Common myeloid progenitor, CD34-positive (primary cell): ENCODE data around the gene TICAM1. TPM values are rescaled to one million over a fixed set of nuclear protein-coding genes. Genes with fewer than 3 reads are reported as not detected.

Source experiments
- CTCF ChIA-PET: fragments of 350-600 bp; sonication (Branson Sonifier 250); formaldehyde crosslinking; loops from one replicate; lab custom pipeline; 2021; ENCODE audit warnings: antibody characterized with exemption; lab: Charles Lee
- POLR2A ChIA-PET: fragments of 350-600 bp; sonication (Branson Sonifier 250); formaldehyde crosslinking; loops from one replicate; lab custom pipeline; 2021; ENCODE audit warnings: antibody characterized with exemption; lab: Charles Lee
- DNase-seq, 3 donors: peaks; one replicate each; pipeline versions ENCODE4 v3.0.0 to v3.0.0-alpha.2; 2013
- H3K27ac ChIP-seq, 2 experiments: 1 replicate in 1 of 2; 2 replicates in 1 of 2; pipeline ENCODE4 v1.7.0; 2013; ENCODE audit warnings: inconsistent platforms in 2 of 2, low read length in 2 of 2, mild to moderate bottlenecking in 2 of 2, low read depth in 1 of 2, moderate library complexity in 1 of 2; ENCODE audit not compliant: severe bottlenecking in 2 of 2, insufficient read depth in 1 of 2, poor library complexity in 1 of 2
- H3K27me3 ChIP-seq, 5 experiments: replicated peaks in 2 of 5; 1 replicate in 3 of 5; 2 replicates in 2 of 5; pipeline versions ENCODE4 v1.6.1 to v1.7.0; 2013; ENCODE audit warnings: low read length in 4 of 5, mild to moderate bottlenecking in 2 of 5, moderate library complexity in 2 of 5, inconsistent platforms in 1 of 5; ENCODE audit not compliant: insufficient read depth in 5 of 5, control insufficient read depth in 4 of 5
- H3K36me3 ChIP-seq, 4 experiments: 1 replicate in 2 of 4; 2 replicates in 2 of 4; pipeline versions ENCODE4 v1.6.1 to v1.7.0; 2013; ENCODE audit warnings: low read length in 3 of 4, control low read depth in 1 of 4, mild to moderate bottlenecking in 1 of 4; ENCODE audit not compliant: control insufficient read depth in 4 of 4, insufficient read depth in 4 of 4
- H3K4me1 ChIP-seq, 4 experiments: 1 replicate in 3 of 4; 2 replicates in 1 of 4; pipeline versions ENCODE4 v1.6.1 to v1.7.1; 2013; ENCODE audit warnings: low read length in 3 of 4, mild to moderate bottlenecking in 3 of 4, control low read depth in 1 of 4, inconsistent platforms in 1 of 4, moderate library complexity in 1 of 4; ENCODE audit not compliant: control insufficient read depth in 4 of 4, insufficient read depth in 4 of 4; ENCODE audit errors: control extremely low read depth in 1 of 4
- H3K4me3 ChIP-seq, 7 experiments: 1 replicate in 4 of 7; 2 replicates in 3 of 7; pipeline versions ENCODE4 v1.5.1 to v1.7.0; 2013; ENCODE audit warnings: mild to moderate bottlenecking in 7 of 7, low read length in 6 of 7, moderate library complexity in 6 of 7, inconsistent platforms in 2 of 7, low read depth in 2 of 7, control low read depth in 1 of 7; ENCODE audit not compliant: insufficient read depth in 4 of 7, control insufficient read depth in 1 of 7; ENCODE audit errors: extremely low read depth in 1 of 7
- H3K9me3 ChIP-seq, 5 experiments: 1 replicate in 4 of 5; 2 replicates in 1 of 5; pipeline versions ENCODE4 v1.6.1 to v1.7.1; 2013; ENCODE audit warnings: low read length in 4 of 5, mild to moderate bottlenecking in 2 of 5, inconsistent platforms in 1 of 5, low read depth in 1 of 5, moderate library complexity in 1 of 5; ENCODE audit not compliant: control insufficient read depth in 4 of 5, insufficient read depth in 2 of 5; ENCODE audit errors: control extremely low read depth in 1 of 5
- WGBS: methylation state at CpG from one replicate; pipeline ENCODE4 v1.1.5; 2013; ENCODE audit not compliant: insufficient coverage; 5-methylcytosine and 5-hydroxymethylcytosine counted together
- polyA plus RNA-seq: library from polyadenylated mRNA; unstranded; fragments of 120-200 nt; gene quantifications from one replicate; pipeline ENCODE4 v1.2.1, GENCODE V29; 2013

The TICAM1 gene
- 15.2 TPM for polyA plus RNA-seq

GRCh38 chr19:4831304-4831978, at the start of gene TICAM1:
Gene TICAM1, minus strand, starts transcription at chr19:4831712. Its CDS starts 13,335 bp downstream, at chr19:4818377.
- no peaks in the 10 kb centered on the region for H3K36me3 ChIP-seq
- H3K27me3 ChIP-seq, result no peaks in the 10 kb centered on the region
- peaks cover 0 to 19% (median 14%) of the 10 kb centered on the region in 4 experiments for H3K4me1 ChIP-seq
- H3K27ac ChIP-seq, result peak within 1 kb of the TSS in 1 of 2 experiments; percentile 79
- CTCF ChIA-PET, result interaction anchor here (0.9 to 7.5 kb wide), 5 partner anchors 16 to 27 kb away, joined by 3 to 73 read pairs (median 5); no protein-coding TSS in a partner anchor
- peak within 1 kb of the TSS; percentile 64 to 96 (median 88) for H3K4me3 ChIP-seq
- peak; percentile 78 to 88 (median 88) for DNase-seq
- POLR2A ChIA-PET, result interaction anchor here (0.5 to 0.6 kb wide), 3 partner anchors 10 to 146 kb away, joined by 3 read pairs; no protein-coding TSS in a partner anchor
- no peaks in the 10 kb centered on the region for H3K9me3 ChIP-seq
- 0% methylated on average over 36 of the region's 52 CpGs for WGBS

- Histone ChIP-seq H3K9me3 (no peaks in the 10 kb centered on the region), H3K4me3 (peak overlapping the region in 1 of 7 experiments; percentile 55), H3K27me3 (no peaks in the 10 kb centered on the region), H3K27ac (no peak overlapping the region), H3K36me3 (no peaks in the 10 kb centered on the region), H3K4me1 (peaks cover 2 to 20% (median 19%) of the 10 kb centered on the region in 4 experiments)
- ChIA-PET POLR2A (no interaction called here), CTCF (interaction anchor here (0.6 to 1.4 kb wide), 2 partner anchors 10 to 54 kb away, joined by 3 to 6 read pairs; no protein-coding TSS in a partner anchor)
- DNase-seq, result no peak
- 95% methylated on average over 10 of the region's 11 CpGs for WGBS
Measured at GRCh38 chr19:4879041-4879440, 47.5 kb upstream of the TICAM1 start.

- peak overlapping the region in 1 of 2 experiments; percentile 25 for H3K27ac ChIP-seq
- no peaks in the 10 kb centered on the region for H3K36me3 ChIP-seq
- ChIA-PET POLR2A (no interaction called here), CTCF (interaction anchor here (1.0 to 1.5 kb wide), 3 partner anchors 9 to 33 kb away, joined by 3 to 6 read pairs (median 4); no protein-coding TSS in a partner anchor)
- WGBS, result 5% methylated on average over 16 of the region's 23 CpGs
- DNase-seq, result peak in 2 of 3 donors; percentile 57 to 64
- no peaks in the 10 kb centered on the region for H3K9me3 ChIP-seq
- no peaks in the 10 kb centered on the region for H3K27me3 ChIP-seq
- peak overlapping the region in 4 of 7 experiments; percentile 40 to 57 (median 49) for H3K4me3 ChIP-seq
- peaks cover 2 to 20% (median 19%) of the 10 kb centered on the region in 4 experiments for H3K4me1 ChIP-seq
Measured at GRCh38 chr19:4878491-4878968, 47.0 kb upstream of the TICAM1 start.

- ChIA-PET CTCF (interaction anchor here (1.0 to 1.5 kb wide), 2 partner anchors 9 to 33 kb away, joined by 3 to 4 read pairs; no protein-coding TSS in a partner anchor), POLR2A (interaction anchor here (0.6 kb wide), 1 partner anchor 28 kb away, joined by 4 read pairs; no protein-coding TSS in a partner anchor)
- 77% methylated on average over 23 of the region's 30 CpGs for WGBS
- H3K4me1 ChIP-seq, result peaks cover 2 to 20% (median 19%) of the 10 kb centered on the region in 4 experiments
- DNase-seq, result peak in 2 of 3 donors; percentile 28 to 40
- peak overlapping the region in 3 of 7 experiments; percentile 43 to 57 (median 55) for H3K4me3 ChIP-seq
- no peaks in the 10 kb centered on the region for H3K27me3 ChIP-seq
- no peaks in the 10 kb centered on the region for H3K36me3 ChIP-seq
- H3K27ac ChIP-seq, result peak overlapping the region in 1 of 2 experiments; percentile 25
- H3K9me3 ChIP-seq, result no peaks in the 10 kb centered on the region
Measured at GRCh38 chr19:4877753-4878490, 46.4 kb upstream of the TICAM1 start.

DNA sequence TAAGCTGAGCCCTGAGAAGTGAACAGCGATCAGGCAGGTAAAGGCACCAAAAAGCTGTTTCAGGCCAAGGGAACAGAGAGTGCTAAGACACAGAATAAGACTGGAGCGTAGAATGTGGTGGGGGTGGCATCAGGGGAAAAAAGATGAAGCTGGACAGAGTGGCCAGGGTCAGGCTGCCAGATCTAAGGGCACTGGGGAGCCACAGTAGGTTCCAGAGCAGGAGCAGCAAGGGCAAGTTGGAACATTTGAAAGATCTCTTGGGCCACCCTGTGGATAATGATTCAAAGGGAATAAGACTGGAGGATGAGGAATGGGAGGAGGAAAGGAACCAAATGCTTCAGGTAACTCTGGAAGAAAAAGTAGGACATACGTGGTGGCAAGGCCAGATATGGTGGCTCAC, 42.4 kb upstream of the TICAM1 start:
- Histone ChIP-seq H3K9me3 (no peaks in the 10 kb centered on the region), H3K4me1 (peaks cover 0 to 27% (median 20%) of the 10 kb centered on the region in 4 experiments), H3K36me3 (no peaks in the 10 kb centered on the region), H3K27ac (no peak overlapping the region), H3K4me3 (no peak overlapping the region), H3K27me3 (no peaks in the 10 kb centered on the region)
- 96% methylated on average over 2 of the region's 3 CpGs for WGBS
- DNase-seq, result no peak
- POLR2A ChIA-PET, result no interaction called here
- CTCF ChIA-PET, result interaction anchor here (0.6 to 6.6 kb wide), 9 partner anchors 31 to 159 kb away, joined by 3 to 78 read pairs (median 4); no protein-coding TSS in a partner anchor

DNA sequence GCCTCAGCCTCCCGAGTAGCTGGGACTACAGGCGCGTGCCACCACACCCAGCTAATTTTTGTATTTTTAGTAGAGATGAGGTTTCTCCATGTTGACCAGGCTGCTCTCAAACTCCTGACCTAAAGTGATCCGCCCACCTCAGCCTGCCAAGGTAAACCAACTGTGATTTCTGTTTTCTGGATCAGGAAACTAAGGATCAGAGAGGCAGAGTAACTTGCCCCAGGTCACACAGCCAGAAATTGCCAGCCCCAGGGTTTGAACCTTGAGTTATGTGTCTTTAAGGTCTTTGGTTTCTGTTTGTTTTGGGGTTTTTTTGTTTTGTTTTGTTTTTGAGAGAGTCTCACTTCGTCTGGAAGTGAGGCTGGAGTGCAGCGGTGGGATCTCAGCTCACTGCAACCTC, 40.2 kb upstream of the TICAM1 start:
- H3K9me3 ChIP-seq, result no peaks in the 10 kb centered on the region
- ChIA-PET POLR2A (no interaction called here), CTCF (interaction anchor here (0.8 to 6.6 kb wide), 7 partner anchors 23 to 164 kb away, joined by 3 to 78 read pairs (median 6); no protein-coding TSS in a partner anchor)
- H3K36me3 ChIP-seq, result no peaks in the 10 kb centered on the region
- no peak for DNase-seq
- H3K4me1 ChIP-seq, result peaks cover 0 to 21% (median 10%) of the 10 kb centered on the region in 4 experiments
- no peaks in the 10 kb centered on the region for H3K27me3 ChIP-seq
- no peak overlapping the region for H3K27ac ChIP-seq
- 100% methylated on average over 1 of the region's 6 CpGs for WGBS
- no peak overlapping the region for H3K4me3 ChIP-seq
